HepG2 (cell line): ENCODE measurements around the gene SBK2. TPM values are rescaled to one million over a fixed set of nuclear protein-coding genes. Genes with fewer than 3 reads are reported as not detected.

Experiments
- CTCF ChIP-seq: sonication (generic); formaldehyde crosslinking; IDR thresholded peaks from 2 replicates; pipeline ENCODE4 v1.5.0; 2020; ENCODE audit warnings: mild to moderate bottlenecking, missing genetic modification reagents, moderate library complexity
- GATAD1 ChIP-seq: IDR thresholded peaks from 2 replicates; pipeline ENCODE4 v1.6.1; 2016; ENCODE audit warnings: missing genetic modification reagents, missing compliant biosample characterization
- HNRNPLL ChIP-seq: fragments of 200-400 bp; formaldehyde crosslinking; IDR thresholded peaks from 2 replicates; pipeline ENCODE4 v1.6.1; 2017; ENCODE audit warnings: mild to moderate bottlenecking, low read depth, low read length; ENCODE audit not compliant: poor library complexity, severe bottlenecking
- IKZF5 ChIP-seq: IDR thresholded peaks from 2 replicates; pipeline ENCODE4 v1.6.1; 2018; ENCODE audit warnings: missing genetic modification reagents, mild to moderate bottlenecking, missing compliant biosample characterization
- MXI1 ChIP-seq: IDR thresholded peaks from 3 replicates; pipeline ENCODE4 v1.6.1; 2012; ENCODE audit warnings: low read depth, low read length, inconsistent platforms, borderline replicate concordance
- NFKB2 ChIP-seq: sonication (generic); formaldehyde crosslinking; IDR thresholded peaks from 2 replicates; pipeline ENCODE4 v1.4.0; 2020; ENCODE audit warnings: missing genetic modification reagents, borderline replicate concordance
- PBX3 ChIP-seq: sonication (generic); formaldehyde crosslinking; IDR thresholded peaks from 2 replicates; pipeline ENCODE4 v1.8.1; 2023; ENCODE audit warnings: missing genetic modification reagents, inconsistent platforms, borderline replicate concordance
- PLRG1 ChIP-seq: fragments of 450-650 bp; conservative IDR thresholded peaks from 2 replicates; pipeline ENCODE4 v1.6.1; 2016
- RAD21 ChIP-seq: fragments of 450-650 bp; formaldehyde crosslinking; IDR thresholded peaks from 2 replicates; pipeline ENCODE4 v1.5.0; 2020; ENCODE audit warnings: mild to moderate bottlenecking
- RFX5 ChIP-seq: IDR thresholded peaks from 2 replicates; pipeline ENCODE4 v1.6.1; 2011; ENCODE audit warnings: low read depth, low read length, improper control_type of control experiment
- SMAD3 ChIP-seq: sonication (generic); formaldehyde crosslinking; IDR thresholded peaks from 2 replicates; pipeline ENCODE4 v1.4.0; 2020; ENCODE audit warnings: missing genetic modification reagents
- TEAD3 ChIP-seq: optimal IDR thresholded peaks from 2 replicates; pipeline ENCODE3; 2016; ENCODE audit warnings: borderline replicate concordance
- TP53 ChIP-seq: sonication (generic); formaldehyde crosslinking; conservative IDR thresholded peaks from 2 replicates; pipeline ENCODE4 v1.4.0; 2020; ENCODE audit warnings: missing genetic modification reagents
- ZFP36L1 ChIP-seq: sonication (generic); formaldehyde crosslinking; IDR thresholded peaks from 2 replicates; pipeline ENCODE4 v1.8.0; 2022; ENCODE audit warnings: mild to moderate bottlenecking, missing genetic modification reagents, moderate library complexity
- ZFY ChIP-seq: sonication (generic); formaldehyde crosslinking; IDR thresholded peaks from 2 replicates; pipeline ENCODE4 v1.4.0; 2020; ENCODE audit warnings: missing genetic modification reagents
- ZNF17 ChIP-seq: sonication (generic); formaldehyde crosslinking; IDR thresholded peaks from 2 replicates; pipeline ENCODE4 v1.5.0; 2020; ENCODE audit warnings: mild to moderate bottlenecking, missing genetic modification reagents
- ZNF280B ChIP-seq: sonication (generic); formaldehyde crosslinking; IDR thresholded peaks from 2 replicates; pipeline ENCODE4 v1.5.0; 2020; ENCODE audit warnings: missing genetic modification reagents, mild to moderate bottlenecking, borderline replicate concordance
- ZNF460 ChIP-seq: sonication (generic); formaldehyde crosslinking; IDR thresholded peaks from 2 replicates; pipeline ENCODE4 v1.5.1; 2020; ENCODE audit warnings: missing genetic modification reagents, mild to moderate bottlenecking, borderline replicate concordance
- ZNF574 ChIP-seq: sonication (generic); formaldehyde crosslinking; IDR thresholded peaks from 2 replicates; pipeline ENCODE4 v1.4.0; 2020; ENCODE audit warnings: missing genetic modification reagents
- ZNF83 ChIP-seq: sonication (generic); formaldehyde crosslinking; IDR thresholded peaks from 2 replicates; pipeline ENCODE4 v1.4.0; 2020; ENCODE audit warnings: missing genetic modification reagents, mild to moderate bottlenecking, borderline replicate concordance
- polyA plus RNA-seq, 8 experiments: library from polyadenylated mRNA; depleted of rRNA in 3 of 8; stranded (reverse) in 7 of 8; unstranded in 1 of 8; fragments of >200 nt; fragmentation: Illumina TruSeq in 4 of 8; extraction: Trizol in 4 of 8; gene quantifications; 2 replicates each; pipeline versions ENCODE4 v1.2.1 to v1.2.3, GENCODE V29; 2011 to 2016; ENCODE audit warnings: low read depth in 4 of 8, missing spikeins in 1 of 8, mixed read lengths in 1 of 8; ENCODE audit not compliant: insufficient read depth in 1 of 8
- total RNA-seq, 5 experiments: library from RNA; depleted of rRNA; stranded (reverse); fragments of >200 nt; fragmentation: Illumina TruSeq; extraction: Trizol; gene quantifications; 2 replicates each; pipeline ENCODE4 v1.2.3, GENCODE V29; 2016; ENCODE audit warnings: low read depth in 1 of 5

SBK2 gene
- total and polyA plus RNA-seq, 2 of the 13 experiments (the other 11 are each of a cell fraction or from before 2014, with no cell fraction given) = 0.24 TPM; not detected in 1

GRCh38 chr19:55503502-55504251, 33.3 kb downstream of the SBK2 start (continued):
- TF ChIP-seq PBX3 = 0 out of 2 replicates have a peak, but pooled peaks have one; percentile 33
- TF ChIP-seq MXI1 = no peak; the same call in 2 of the 3 replicates
- TF ChIP-seq CTCF = peak; percentile 99
- TF ChIP-seq IKZF5 (CRISPR knock-in tag) = peak; percentile 20; the same call in 1 of the 2 replicates
- 0 out of 2 replicates have a peak, but pooled peaks have one; percentile 46 for TF ChIP-seq ZNF83 (CRISPR knock-in tag)
- no peak for TF ChIP-seq ZNF460
- 0 out of 2 replicates have a peak, but pooled peaks have one; percentile 41 for TF ChIP-seq TP53 (CRISPR knock-in tag)
- peak; percentile 55 for TF ChIP-seq HNRNPLL
- peak; percentile 99 for TF ChIP-seq RFX5
- no peak for TF ChIP-seq ZNF17 (CRISPR knock-in tag)
- TF ChIP-seq RAD21 (CRISPR knock-in tag) = peak; percentile 96
- TF ChIP-seq ZFP36L1 = no peak
- no peak for TF ChIP-seq PLRG1
- peak; percentile 46; the same call in 1 of the 2 replicates for TF ChIP-seq ZFY (CRISPR knock-in tag)
- TF ChIP-seq ZNF574 (CRISPR knock-in tag) = peak; percentile 70; the same call in 1 of the 2 replicates
- TF ChIP-seq ZNF280B (CRISPR knock-in tag) = peak; percentile 82; the same call in 1 of the 2 replicates
- peak; percentile 46; the same call in 1 of the 2 replicates for TF ChIP-seq NFKB2 (CRISPR knock-in tag)
- peak; percentile 31; the same call in 1 of the 2 replicates for TF ChIP-seq SMAD3 (CRISPR knock-in tag)
- TF ChIP-seq GATAD1 = peak; percentile 56; the same call in 1 of the 2 replicates
- peak; percentile 69 for TF ChIP-seq TEAD3 (CRISPR knock-in tag)
